IMR-90 (cell line): ENCODE measurements around the gene BCHE. TPM values are rescaled to one million over a fixed set of nuclear protein-coding genes. Genes with fewer than 3 reads are reported as not detected.

Source experiments
- ATAC-seq: fragments of 200-7000 bp; cut with Tn5 transposase; 2 replicates; pipeline ENCODE4 v1.9.1; 2020; ENCODE audit warnings: low read depth, mild to moderate bottlenecking, moderate library complexity
- BruUV-seq: library from RNA; stranded (reverse); fragments of 400-500 nt; replicated peaks from 2 replicates; lab custom pipeline; 2021; lab: Mats Ljungman, UMichigan
- CTCF ChIA-PET: fragments of 300-600 bp; formaldehyde crosslinking; extraction: SDS; loops from one replicate; lab custom pipeline; 2021; ENCODE audit warnings: antibody characterized with exemption; lab: Yijun Ruan, JAX
- POLR2A ChIA-PET: fragments of 300-600 bp; sonication (Branson Sonifier 250); formaldehyde crosslinking; loops from one replicate; lab custom pipeline; 2022; ENCODE audit warnings: antibody characterized with exemption; ENCODE audit not compliant: unreplicated experiment; lab: Charles Lee
- DNase-seq: peaks from one replicate; pipeline ENCODE4 v3.0.0; 2013
- H2AFZ ChIP-seq: replicated peaks from 2 replicates; pipeline ENCODE3; 2013; ENCODE audit warnings: low read length, mild to moderate bottlenecking; ENCODE audit not compliant: poor library complexity
- H2AK5ac ChIP-seq: 2 replicates; pipeline ENCODE4 v1.6.1; 2013; ENCODE audit warnings: low read depth, low read length, inconsistent platforms
- H2AK9ac ChIP-seq: replicated peaks from 2 replicates; pipeline ENCODE3; 2013; ENCODE audit warnings: mild to moderate bottlenecking, low read depth, low read length, moderate library complexity; ENCODE audit not compliant: poor library complexity
- H2BK120ac ChIP-seq: 2 replicates; pipeline ENCODE4 v1.6.1; 2013; ENCODE audit warnings: low read depth, low read length, inconsistent platforms
- H2BK15ac ChIP-seq: 3 replicates; pipeline ENCODE4 v1.6.1; 2013; ENCODE audit warnings: low read depth, low read length, inconsistent platforms
- H2BK20ac ChIP-seq: 2 replicates; pipeline ENCODE4 v1.6.1; 2013; ENCODE audit warnings: low read depth, mild to moderate bottlenecking, inconsistent platforms, low read length, moderate library complexity
- H2BK5ac ChIP-seq: 2 replicates; pipeline ENCODE4 v1.6.1; 2013; ENCODE audit warnings: mild to moderate bottlenecking, low read depth, low read length, inconsistent platforms; ENCODE audit not compliant: poor library complexity, severe bottlenecking
- H3K14ac ChIP-seq: replicated peaks from 2 replicates; pipeline ENCODE4 v1.6.1; 2013; ENCODE audit warnings: low read depth, low read length, inconsistent platforms
- H3K18ac ChIP-seq: 2 replicates; pipeline ENCODE4 v1.6.1; 2013; ENCODE audit warnings: low read depth, low read length, control low read depth
- H3K23ac ChIP-seq: 2 replicates; pipeline ENCODE4 v1.6.1; 2013; ENCODE audit warnings: low read depth, low read length, inconsistent platforms
- H3K27ac ChIP-seq: 2 replicates; pipeline ENCODE4 v1.5.1; 2013; ENCODE audit warnings: mild to moderate bottlenecking, control low read depth, low read length; ENCODE audit not compliant: insufficient read depth
- H3K27me3 ChIP-seq: 2 replicates; pipeline ENCODE4 v1.6.1; 2013; ENCODE audit warnings: low read length; ENCODE audit not compliant: control insufficient read depth, insufficient read depth
- H3K36me3 ChIP-seq: 2 replicates; pipeline ENCODE4 v1.6.1; 2013; ENCODE audit warnings: low read length, mixed read lengths; ENCODE audit not compliant: control insufficient read depth, insufficient read depth
- H3K4ac ChIP-seq: 2 replicates; pipeline ENCODE4 v1.6.1; 2013; ENCODE audit warnings: low read depth, low read length, inconsistent platforms
- H3K4me1 ChIP-seq: 2 replicates; pipeline ENCODE4 v1.6.1; 2013; ENCODE audit warnings: low read length, mixed read lengths; ENCODE audit not compliant: control insufficient read depth, insufficient read depth
- H3K4me2 ChIP-seq: 2 replicates; pipeline ENCODE4 v1.6.1; 2013; ENCODE audit warnings: low read depth, mild to moderate bottlenecking, control low read depth, low read length, moderate library complexity
- H3K4me3 ChIP-seq: 2 replicates; pipeline ENCODE4 v1.5.1; 2013; ENCODE audit warnings: low read depth, mild to moderate bottlenecking, control low read depth, low read length, moderate library complexity; ENCODE audit not compliant: insufficient read depth
- H3K56ac ChIP-seq: 2 replicates; pipeline ENCODE4 v1.6.1; 2013; ENCODE audit warnings: low read length, inconsistent platforms; ENCODE audit not compliant: insufficient read depth; ENCODE audit errors: extremely low read depth
- H3K79me1 ChIP-seq, 2 experiments: 2 replicates each; pipeline ENCODE4 v1.6.1; 2013; ENCODE audit warnings: low read length in 2 of 2, inconsistent platforms in 1 of 2, low read depth in 1 of 2
- H3K9ac ChIP-seq: 2 replicates; pipeline ENCODE4 v1.6.1; 2013; ENCODE audit warnings: low read depth, low read length, control low read depth
- H3K9me1 ChIP-seq: 2 replicates; pipeline ENCODE4 v1.6.1; 2013; ENCODE audit warnings: low read length, inconsistent platforms; ENCODE audit not compliant: insufficient read depth
- H3K9me3 ChIP-seq: 2 replicates; pipeline ENCODE4 v1.6.1; 2013; ENCODE audit warnings: low read length; ENCODE audit not compliant: control insufficient read depth, insufficient read depth
- H4K20me1 ChIP-seq: 2 replicates; pipeline ENCODE4 v1.6.1; 2013; ENCODE audit warnings: low read length, inconsistent platforms; ENCODE audit not compliant: insufficient read depth
- H4K5ac ChIP-seq: 2 replicates; pipeline ENCODE4 v1.6.1; 2013; ENCODE audit warnings: mild to moderate bottlenecking, low read depth, low read length, control low read depth
- H4K8ac ChIP-seq, 2 experiments: 2 replicates each; pipeline ENCODE4 v1.6.1; 2013; ENCODE audit warnings: low read depth in 2 of 2, low read length in 2 of 2, control low read depth in 1 of 2, inconsistent platforms in 1 of 2
- H4K91ac ChIP-seq: 2 replicates; pipeline ENCODE4 v1.6.1; 2013; ENCODE audit warnings: low read depth, low read length, inconsistent platforms; ENCODE audit not compliant: insufficient read depth
- BHLHE40 ChIP-seq: fragments of 150-350 bp; IDR thresholded peaks from 2 replicates; pipeline ENCODE4 v1.6.1; 2016; ENCODE audit warnings: mild to moderate bottlenecking, low read depth, low read length
- CEBPB ChIP-seq: IDR thresholded peaks from 2 replicates; pipeline ENCODE4 v1.6.1; 2012; ENCODE audit warnings: low read depth, low read length, improper control_type of control experiment
- CHD1 ChIP-seq: IDR thresholded peaks from 2 replicates; pipeline ENCODE4 v1.6.1; 2012; ENCODE audit warnings: low read depth, low read length, improper control_type of control experiment
- FOS ChIP-seq: fragments of 150-350 bp; IDR thresholded peaks from 2 replicates; pipeline ENCODE4 v1.6.1; 2016; ENCODE audit warnings: low read depth, low read length
- MAFK ChIP-seq: IDR thresholded peaks from 2 replicates; pipeline ENCODE4 v1.6.1; 2012; ENCODE audit warnings: low read depth, low read length, improper control_type of control experiment
- MAZ ChIP-seq: IDR thresholded peaks from 2 replicates; pipeline ENCODE4 v1.6.1; 2012; ENCODE audit warnings: low read depth, mild to moderate bottlenecking, low read length, improper control_type of control experiment, moderate library complexity, borderline replicate concordance
- MXI1 ChIP-seq: IDR thresholded peaks from 2 replicates; pipeline ENCODE4 v1.6.1; 2012; ENCODE audit warnings: low read depth, mild to moderate bottlenecking, low read length, moderate library complexity, borderline replicate concordance
- NFE2L2 ChIP-seq: fragments of 150-350 bp; IDR thresholded peaks from 2 replicates; pipeline ENCODE4 v1.6.1; 2016; ENCODE audit warnings: low read depth, mild to moderate bottlenecking, low read length
- POLR2A ChIP-seq: IDR thresholded peaks from 2 replicates; pipeline ENCODE4 v1.6.1; 2012; ENCODE audit warnings: mild to moderate bottlenecking, low read depth, low read length
- RAD21 ChIP-seq: IDR thresholded peaks from 2 replicates; pipeline ENCODE4 v1.6.1; 2012; ENCODE audit warnings: low read length, improper control_type of control experiment
- RCOR1 ChIP-seq: IDR thresholded peaks from 2 replicates; pipeline ENCODE4 v1.6.1; 2012; ENCODE audit warnings: mild to moderate bottlenecking, low read length, improper control_type of control experiment; ENCODE audit not compliant: insufficient replicate concordance
- RFX5 ChIP-seq: IDR thresholded peaks from 2 replicates; pipeline ENCODE4 v1.8.0; 2012; ENCODE audit warnings: low read depth, mild to moderate bottlenecking, low read length, moderate library complexity
- SMC3 ChIP-seq: fragments of 150-350 bp; IDR thresholded peaks from 2 replicates; pipeline ENCODE4 v1.6.1; 2016; ENCODE audit warnings: low read depth, mild to moderate bottlenecking, antibody characterized with exemption, low read length, moderate library complexity
- dilution Hi-C: fragments of 300-500 bp; cut with HindIII; formaldehyde crosslinking; loops from one replicate; pipeline ENCODE4 v1.14.3; 2018; ENCODE audit warnings: low sequenced_read_pairs; ENCODE audit not compliant: unreplicated experiment
- in situ Hi-C: fragments of 300-500 bp; cut with MboI; formaldehyde crosslinking; loops from 3 replicates; pipeline ENCODE4 v1.14.3; 2019; ENCODE audit warnings: low sequenced_read_pairs, inconsistent platforms, mixed read lengths
- intact Hi-C: fragments of 100-400 bp; cut with micrococcal nuclease; formaldehyde crosslinking; loops from 2 replicates; pipeline ENCODE4 v1.10.0; 2022
- polyA plus RNA-seq, 3 experiments: library from polyadenylated mRNA; depleted of rRNA; stranded (reverse); fragments of >200 nt; gene quantifications; 2 replicates each; pipeline ENCODE4 v1.2.3, GENCODE V29; 2012; ENCODE audit warnings: low replicate concordance in 1 of 3
- total RNA-seq: library from RNA; depleted of rRNA; stranded (reverse); fragments of >200 nt; gene quantifications from 2 replicates; pipeline ENCODE4 v1.2.3, GENCODE V29; 2012
- TF ChIP-seq, protein P1 (sequence below): fragments of 150-350 bp; IDR thresholded peaks from 2 replicates; pipeline ENCODE4 v1.6.1; 2016; ENCODE audit warnings: low read depth, mild to moderate bottlenecking, low read length, moderate library complexity, borderline replicate concordance
- TF ChIP-seq, protein P2 (sequence below): fragments of 150-350 bp; IDR thresholded peaks from 2 replicates; pipeline ENCODE4 v1.6.1; 2017; ENCODE audit warnings: mild to moderate bottlenecking, antibody characterized with exemption, low read length, low read depth
- TF ChIP-seq, protein P3 (sequence below): conservative IDR thresholded peaks from 2 replicates; pipeline ENCODE4 v1.5.1; 2012; ENCODE audit warnings: mild to moderate bottlenecking, low read depth, low read length, improper control_type of control experiment

The BCHE gene
- total and polyA plus RNA-seq, 2 of the 4 experiments (the other 2 are of a cell fraction) = 1.5 to 1.6 TPM

DNA sequence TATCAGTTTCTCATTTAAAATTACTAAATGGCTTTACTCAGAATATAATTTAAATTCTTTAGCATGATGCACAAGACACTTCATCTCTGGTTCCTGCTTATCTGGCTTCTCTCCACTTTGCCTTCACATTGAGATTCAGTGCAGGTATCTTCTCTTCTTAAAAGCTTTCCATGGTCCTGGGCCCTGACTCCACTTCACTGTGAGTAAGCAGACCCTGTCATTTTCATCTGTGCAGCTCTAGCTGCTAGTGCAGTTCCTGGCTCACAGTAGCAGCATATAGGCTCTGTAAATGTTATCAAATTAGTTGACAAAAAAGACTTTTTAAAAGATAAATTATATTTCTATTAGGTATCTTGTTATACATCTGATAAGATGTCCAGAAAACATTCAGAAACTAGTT, 58.8 kb downstream of the BCHE start:
- H2AFZ ChIP-seq = no peak overlapping the region
- ChIA-PET POLR2A (no interaction called here), CTCF (no interaction called here)
- intact Hi-C loops (no loop called here), dilution Hi-C loops (no loop called here), in situ Hi-C loops (no loop called here)
- TF ChIP-seq RFX5 (no peak), RAD21 (no peak), MAZ (no peak), BHLHE40 (no peak), FOS (no peak), RCOR1 (no peak), CHD1 (no peak), MXI1 (no peak), MAFK (no peak), CEBPB (no peak), NFE2L2 (no peak), SMC3 (no peak), POLR2A (no peak)
- TF ChIP-seq, protein P1, sequence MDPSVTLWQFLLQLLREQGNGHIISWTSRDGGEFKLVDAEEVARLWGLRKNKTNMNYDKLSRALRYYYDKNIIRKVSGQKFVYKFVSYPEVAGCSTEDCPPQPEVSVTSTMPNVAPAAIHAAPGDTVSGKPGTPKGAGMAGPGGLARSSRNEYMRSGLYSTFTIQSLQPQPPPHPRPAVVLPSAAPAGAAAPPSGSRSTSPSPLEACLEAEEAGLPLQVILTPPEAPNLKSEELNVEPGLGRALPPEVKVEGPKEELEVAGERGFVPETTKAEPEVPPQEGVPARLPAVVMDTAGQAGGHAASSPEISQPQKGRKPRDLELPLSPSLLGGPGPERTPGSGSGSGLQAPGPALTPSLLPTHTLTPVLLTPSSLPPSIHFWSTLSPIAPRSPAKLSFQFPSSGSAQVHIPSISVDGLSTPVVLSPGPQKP = no peak
- TF ChIP-seq, protein P2, sequence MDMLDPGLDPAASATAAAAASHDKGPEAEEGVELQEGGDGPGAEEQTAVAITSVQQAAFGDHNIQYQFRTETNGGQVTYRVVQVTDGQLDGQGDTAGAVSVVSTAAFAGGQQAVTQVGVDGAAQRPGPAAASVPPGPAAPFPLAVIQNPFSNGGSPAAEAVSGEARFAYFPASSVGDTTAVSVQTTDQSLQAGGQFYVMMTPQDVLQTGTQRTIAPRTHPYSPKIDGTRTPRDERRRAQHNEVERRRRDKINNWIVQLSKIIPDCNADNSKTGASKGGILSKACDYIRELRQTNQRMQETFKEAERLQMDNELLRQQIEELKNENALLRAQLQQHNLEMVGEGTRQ = no peak
- TF ChIP-seq, protein P3, sequence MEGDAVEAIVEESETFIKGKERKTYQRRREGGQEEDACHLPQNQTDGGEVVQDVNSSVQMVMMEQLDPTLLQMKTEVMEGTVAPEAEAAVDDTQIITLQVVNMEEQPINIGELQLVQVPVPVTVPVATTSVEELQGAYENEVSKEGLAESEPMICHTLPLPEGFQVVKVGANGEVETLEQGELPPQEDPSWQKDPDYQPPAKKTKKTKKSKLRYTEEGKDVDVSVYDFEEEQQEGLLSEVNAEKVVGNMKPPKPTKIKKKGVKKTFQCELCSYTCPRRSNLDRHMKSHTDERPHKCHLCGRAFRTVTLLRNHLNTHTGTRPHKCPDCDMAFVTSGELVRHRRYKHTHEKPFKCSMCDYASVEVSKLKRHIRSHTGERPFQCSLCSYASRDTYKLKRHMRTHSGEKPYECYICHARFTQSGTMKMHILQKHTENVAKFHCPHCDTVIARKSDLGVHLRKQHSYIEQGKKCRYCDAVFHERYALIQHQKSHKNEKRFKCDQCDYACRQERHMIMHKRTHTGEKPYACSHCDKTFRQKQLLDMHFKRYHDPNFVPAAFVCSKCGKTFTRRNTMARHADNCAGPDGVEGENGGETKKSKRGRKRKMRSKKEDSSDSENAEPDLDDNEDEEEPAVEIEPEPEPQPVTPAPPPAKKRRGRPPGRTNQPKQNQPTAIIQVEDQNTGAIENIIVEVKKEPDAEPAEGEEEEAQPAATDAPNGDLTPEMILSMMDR = no peak
- H3K9ac ChIP-seq = no peak overlapping the region
- no peak overlapping the region for H3K4me2 ChIP-seq
- ATAC-seq (no peak), DNase-seq (no peak)
- H3K79me1 ChIP-seq = no peaks in the 10 kb centered on the region
- H4K8ac ChIP-seq = no peak overlapping the region
- no peak overlapping the region for H2BK5ac ChIP-seq
- H2BK15ac ChIP-seq = no peak overlapping the region
- no peak overlapping the region for H3K56ac ChIP-seq
- H2AK9ac ChIP-seq = no peak overlapping the region
- no peaks in the 10 kb centered on the region for H3K36me3 ChIP-seq
- H2BK20ac ChIP-seq = no peak overlapping the region
- no peak overlapping the region for H2BK120ac ChIP-seq
- H3K23ac ChIP-seq = no peak overlapping the region
- H4K5ac ChIP-seq = no peak overlapping the region
- no peak overlapping the region for H3K27ac ChIP-seq
- BruUV-seq = no TSS peak
- H4K91ac ChIP-seq = no peak overlapping the region
- no peaks in the 10 kb centered on the region for H3K27me3 ChIP-seq
- no peak overlapping the region for H2AK5ac ChIP-seq
- no peak overlapping the region for H3K4me3 ChIP-seq
- H3K4me1 ChIP-seq = no peaks in the 10 kb centered on the region
- H4K20me1 ChIP-seq = no peaks in the 10 kb centered on the region
- no peak overlapping the region for H3K14ac ChIP-seq
- H3K4ac ChIP-seq = no peak overlapping the region
- no peaks in the 10 kb centered on the region for H3K9me3 ChIP-seq
- no peak overlapping the region for H3K18ac ChIP-seq
- no peaks in the 10 kb centered on the region for H3K9me1 ChIP-seq
